ENCODE measurements around the gene CLUH. TPM values are rescaled to one million over a fixed set of nuclear protein-coding genes. Genes with fewer than 3 reads are reported as not detected.

Gene CLUH
- total RNA-seq, 1 experiment from 2014 or later: 80.4 TPM

DNA sequence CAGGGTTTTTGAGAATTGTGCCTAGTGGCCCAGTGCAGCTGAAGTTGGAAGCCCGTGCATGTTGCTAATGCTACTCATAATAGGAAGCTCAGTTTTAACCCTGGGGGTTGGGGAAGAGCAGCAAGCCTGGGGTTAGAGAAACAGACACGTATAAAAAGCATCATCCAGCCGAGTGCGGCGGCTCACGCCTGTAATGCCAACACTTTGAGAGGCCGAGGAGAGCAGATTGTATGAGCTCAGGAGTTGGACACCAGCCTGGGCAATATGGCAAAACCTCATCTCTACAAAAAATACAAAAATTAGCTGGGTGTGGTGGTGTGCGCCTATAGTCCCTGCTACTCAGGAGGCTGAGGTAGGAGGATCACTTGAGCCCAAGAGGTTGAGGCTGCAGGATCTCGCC is 2.3 kb upstream of the CLUH start:
- TF ChIP-seq, protein P1, sequence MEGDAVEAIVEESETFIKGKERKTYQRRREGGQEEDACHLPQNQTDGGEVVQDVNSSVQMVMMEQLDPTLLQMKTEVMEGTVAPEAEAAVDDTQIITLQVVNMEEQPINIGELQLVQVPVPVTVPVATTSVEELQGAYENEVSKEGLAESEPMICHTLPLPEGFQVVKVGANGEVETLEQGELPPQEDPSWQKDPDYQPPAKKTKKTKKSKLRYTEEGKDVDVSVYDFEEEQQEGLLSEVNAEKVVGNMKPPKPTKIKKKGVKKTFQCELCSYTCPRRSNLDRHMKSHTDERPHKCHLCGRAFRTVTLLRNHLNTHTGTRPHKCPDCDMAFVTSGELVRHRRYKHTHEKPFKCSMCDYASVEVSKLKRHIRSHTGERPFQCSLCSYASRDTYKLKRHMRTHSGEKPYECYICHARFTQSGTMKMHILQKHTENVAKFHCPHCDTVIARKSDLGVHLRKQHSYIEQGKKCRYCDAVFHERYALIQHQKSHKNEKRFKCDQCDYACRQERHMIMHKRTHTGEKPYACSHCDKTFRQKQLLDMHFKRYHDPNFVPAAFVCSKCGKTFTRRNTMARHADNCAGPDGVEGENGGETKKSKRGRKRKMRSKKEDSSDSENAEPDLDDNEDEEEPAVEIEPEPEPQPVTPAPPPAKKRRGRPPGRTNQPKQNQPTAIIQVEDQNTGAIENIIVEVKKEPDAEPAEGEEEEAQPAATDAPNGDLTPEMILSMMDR (IDR thresholded peaks at IDR 0.05; ENCODE audit: unreplicated experiment): no peak
- ChIA-PET CTCF (no interaction called here), POLR2A (no interaction called here)
- intact Hi-C loops (cut with micrococcal nuclease): no loop called here
- Mint-ChIP-seq H3K27me3 (ENCODE audit: insufficient read depth, unreplicated experiment) (no peaks in the 10 kb centered on the region), H3K4me3 (ENCODE audit: unreplicated experiment) (no peak overlapping the region), H3K36me3 (ENCODE audit: insufficient read depth, unreplicated experiment) (peaks cover 15% of the 10 kb centered on the region), H3K27ac (ENCODE audit: low read depth, unreplicated experiment) (no peak overlapping the region), H3K4me1 (ENCODE audit: insufficient read depth, unreplicated experiment) (peaks cover 31% of the 10 kb centered on the region), H3K9me3 (ENCODE audit: unreplicated experiment) (no peaks in the 10 kb centered on the region)
- DNase-seq (ENCODE audit: unreplicated experiment): no peak
- BruUV-seq (replicated peaks): no TSS peak

DNA sequence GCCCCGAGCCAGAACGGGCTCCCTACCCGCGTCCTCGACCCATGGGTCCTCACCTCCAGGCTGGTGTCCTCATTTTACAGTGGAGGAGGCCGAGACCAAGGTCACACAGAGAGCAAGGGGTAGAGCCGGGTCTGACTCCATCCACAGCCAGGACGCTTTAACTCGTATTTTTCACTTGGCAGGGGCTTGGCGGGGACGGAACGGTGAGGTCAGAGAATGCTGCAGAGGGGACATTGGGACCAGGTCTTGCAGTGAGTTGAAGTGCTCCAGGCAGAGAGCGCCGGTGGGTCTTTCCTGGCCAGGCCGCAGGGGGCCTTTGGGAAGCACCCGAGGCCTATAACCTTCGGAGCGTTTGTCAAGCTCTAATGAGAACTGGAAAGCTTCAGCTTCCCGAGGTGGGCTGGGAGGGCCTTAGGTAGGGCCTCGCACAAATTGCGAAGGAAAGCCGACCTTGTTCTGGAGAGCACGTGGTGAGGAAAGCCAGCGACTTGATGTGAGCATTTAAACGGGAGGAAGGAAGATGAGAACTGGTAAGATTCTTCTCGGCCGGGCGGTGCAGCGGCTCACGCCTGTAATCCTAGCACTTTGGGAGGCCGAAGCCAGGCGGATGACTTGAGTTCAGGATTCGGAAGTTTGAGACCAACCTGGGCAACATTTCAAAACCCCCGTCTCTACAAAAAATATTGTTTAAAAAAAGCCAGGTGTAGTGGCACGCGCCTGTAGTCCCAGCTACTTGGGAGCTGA is 908 bp upstream of the CLUH start:
- peak overlapping the region; percentile 79 for H3K27ac Mint-ChIP-seq (ENCODE audit: low read depth, unreplicated experiment)
- CTCF ChIA-PET: interaction anchor here (0.7 kb wide), 1 partner anchor 199 kb away, joined by 3 read pairs; no protein-coding TSS in a partner anchor
- POLR2A ChIA-PET: interaction anchor here (0.6 to 0.7 kb wide), 2 partner anchors 19 to 26 kb away, joined by 3 read pairs; no protein-coding TSS in a partner anchor
- H3K27me3 Mint-ChIP-seq (ENCODE audit: insufficient read depth, unreplicated experiment): no peaks in the 10 kb centered on the region
- TSS peak; percentile 65 for BruUV-seq (replicated peaks)
- H3K4me3 Mint-ChIP-seq (ENCODE audit: unreplicated experiment): peak overlapping the region; percentile 92
- H3K4me1 Mint-ChIP-seq (ENCODE audit: insufficient read depth, unreplicated experiment): peaks cover 29% of the 10 kb centered on the region
- no peaks in the 10 kb centered on the region for H3K9me3 Mint-ChIP-seq (ENCODE audit: unreplicated experiment)
- no peak for DNase-seq (ENCODE audit: unreplicated experiment)
- peaks cover 15% of the 10 kb centered on the region for H3K36me3 Mint-ChIP-seq (ENCODE audit: insufficient read depth, unreplicated experiment)
- intact Hi-C loops (cut with micrococcal nuclease): no loop called here
- TF ChIP-seq, protein P1 (IDR thresholded peaks at IDR 0.05; ENCODE audit: unreplicated experiment): no peak

DNA sequence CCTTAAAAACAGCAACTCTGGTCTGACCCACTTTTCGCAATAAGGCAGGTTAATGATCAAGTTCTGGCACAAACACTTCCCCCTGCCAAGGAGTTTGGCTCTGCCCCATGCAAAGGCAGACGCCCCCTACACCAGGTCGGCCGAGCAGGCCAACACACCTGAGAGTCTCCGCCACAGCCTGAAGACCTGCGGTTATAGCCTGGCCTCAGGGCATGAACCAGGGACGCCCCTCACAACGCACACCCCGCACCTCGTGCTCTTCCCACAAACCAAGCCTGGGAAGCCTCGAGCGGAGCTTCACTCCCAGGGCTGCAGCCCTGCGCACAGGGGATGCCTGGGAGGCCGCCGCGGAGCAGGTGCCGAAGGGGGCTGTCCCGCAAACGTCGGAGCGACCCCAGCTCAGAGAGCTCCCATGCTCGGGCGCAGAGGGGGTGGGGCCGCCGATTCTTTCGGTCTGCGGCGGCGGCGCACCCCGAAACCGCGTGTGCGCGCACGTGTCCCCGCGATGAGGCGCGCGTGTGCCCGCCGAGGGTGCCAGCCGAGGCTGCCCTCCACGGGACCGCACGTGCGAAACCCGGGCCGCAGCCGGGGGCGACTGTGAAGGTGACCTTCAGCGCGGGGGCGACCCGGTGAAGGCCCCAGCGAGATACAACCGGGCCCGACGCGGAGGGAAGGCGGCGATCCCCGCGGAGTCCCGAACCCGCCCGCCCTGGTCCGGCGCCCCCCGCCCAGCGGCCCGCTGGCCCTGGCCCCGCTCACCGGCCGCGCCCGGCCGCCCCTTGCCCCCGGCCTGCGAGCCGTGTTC is 559 bp downstream of the CLUH start:
- H3K9me3 Mint-ChIP-seq (ENCODE audit: unreplicated experiment): no peaks in the 10 kb centered on the region
- intact Hi-C loops (cut with micrococcal nuclease): no loop called here
- H3K27me3 Mint-ChIP-seq (ENCODE audit: insufficient read depth, unreplicated experiment): no peaks in the 10 kb centered on the region
- H3K4me3 Mint-ChIP-seq (ENCODE audit: unreplicated experiment): peak overlapping the region; percentile 92
- CTCF ChIA-PET: interaction anchor here (0.6 to 0.7 kb wide), 4 partner anchors 62 to 984 kb away, joined by 3 to 5 read pairs (median 4); no protein-coding TSS in a partner anchor
- TF ChIP-seq, protein P1 (IDR thresholded peaks at IDR 0.05; ENCODE audit: unreplicated experiment): no peak
- POLR2A ChIA-PET: interaction anchor here (0.6 to 2.5 kb wide), 19 partner anchors 11 to 718 kb away, joined by 3 to 15 read pairs (median 4); partner anchors contain the start of genes METTL16, MNT and PAFAH1B1
- peaks cover 29% of the 10 kb centered on the region for H3K4me1 Mint-ChIP-seq (ENCODE audit: insufficient read depth, unreplicated experiment)
- DNase-seq (ENCODE audit: unreplicated experiment): peak; percentile 31
- peaks cover 15% of the 10 kb centered on the region for H3K36me3 Mint-ChIP-seq (ENCODE audit: insufficient read depth, unreplicated experiment)
- H3K27ac Mint-ChIP-seq (ENCODE audit: low read depth, unreplicated experiment): peak overlapping the region; percentile 94
- BruUV-seq (replicated peaks): no TSS peak
